Mucosa of descending colon (tissue), 3 donors: ENCODE measurements around the gene STEEP1. TPM values are rescaled to one million over a fixed set of nuclear protein-coding genes. Genes with fewer than 3 reads are reported as not detected.
"Not testable (repeated sequence)": the region's sequence is repeated elsewhere in the genome, so short reads cannot be mapped to it uniquely, and the experiment has no call there.

Experiments
- ATAC-seq: fragments of 200-7000 bp; cut with Tn5 transposase; one replicate; pipeline ENCODE4 v1.9.1; 2020; ENCODE audit warnings: mild to moderate bottlenecking, moderate library complexity
- DNase-seq, 3 donors: peaks; one replicate each; pipeline ENCODE4 v3.0.0-alpha.2; 2020
- H3K36me3 ChIP-seq: fragments of 200-600 bp; one replicate; pipeline ENCODE4 v1.8.0; 2021; ENCODE audit warnings: low read depth, mild to moderate bottlenecking
- H3K4me1 ChIP-seq: fragments of 200-600 bp; one replicate; pipeline ENCODE4 v1.8.0; 2021; ENCODE audit warnings: low read depth, mild to moderate bottlenecking
- H3K4me3 ChIP-seq: fragments of 200-600 bp; one replicate; pipeline ENCODE4 v1.8.0; 2021; ENCODE audit warnings: mild to moderate bottlenecking
- H3K9me3 ChIP-seq: fragments of 200-600 bp; one replicate; pipeline ENCODE4 v1.8.0; 2021; ENCODE audit warnings: mild to moderate bottlenecking
- intact Hi-C, 2 donors: fragments of 100-400 bp; cut with DNase I in 1 of 2; cut with micrococcal nuclease in 1 of 2; formaldehyde crosslinking; loops; one replicate each; pipeline versions ENCODE4 v1.11.0 to v1.11.1; 2022; cut with DNase I, micrococcal nuclease
- total RNA-seq, 3 donors: library from RNA; stranded (reverse); fragmentation: NEBNext Ultra II Directional in 2 of 3; extraction: Animal tissue kit (Norgen Biotek cat#: 25700) in 2 of 3; gene quantifications; one replicate each; pipeline versions ENCODE4 v1.2.1 to v1.2.4, GENCODE V29; 2021 to 2023
- TF ChIP-seq, protein P1 (sequence below): fragments of 200-600 bp; IDR thresholded peaks from one replicate; pipeline ENCODE4 v1.8.0; 2022; ENCODE audit warnings: antibody characterized with exemption, mild to moderate bottlenecking
- donor health status: DM: no; HTN: no; CAD: no; lungs with moderate emphysema.
- donor health status: DM: no; HTN: no; CAD: no.
- donor health status: DM: no; HTN: yes; CAD: no.

STEEP1 gene
- total RNA-seq, 3 donors from 2014 or later = 22.2 to 25.4 (median 22.9) TPM

DNA sequence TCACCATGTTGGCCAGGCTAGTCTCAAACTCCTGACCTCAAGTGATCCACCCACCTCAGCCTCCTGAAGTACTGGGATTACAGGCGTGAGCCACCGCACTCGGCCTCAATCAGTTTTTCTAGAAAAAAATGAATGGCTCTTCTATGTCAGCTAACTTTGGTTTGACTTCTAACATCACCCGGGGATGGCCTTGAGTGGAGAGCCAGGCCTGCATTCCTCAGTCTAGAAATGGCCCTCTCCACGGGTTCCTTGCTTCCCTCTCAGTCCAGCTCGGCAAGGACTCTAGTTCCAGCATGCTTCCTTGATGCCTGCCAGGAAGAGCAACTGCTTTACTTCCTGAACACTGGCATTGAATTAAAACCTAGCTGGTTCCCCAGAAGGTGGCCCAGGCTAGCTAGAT lies 58.0 kb downstream of the STEEP1 start:
- no peak for ATAC-seq
- intact Hi-C loops = no loop called here
- Histone ChIP-seq H3K36me3 (no peaks in the 10 kb centered on the region), H3K4me1 (no peaks in the 10 kb centered on the region), H3K9me3 (no peaks in the 10 kb centered on the region), H3K4me3 (no peak overlapping the region)
- no peak for DNase-seq
- TF ChIP-seq, protein P1, sequence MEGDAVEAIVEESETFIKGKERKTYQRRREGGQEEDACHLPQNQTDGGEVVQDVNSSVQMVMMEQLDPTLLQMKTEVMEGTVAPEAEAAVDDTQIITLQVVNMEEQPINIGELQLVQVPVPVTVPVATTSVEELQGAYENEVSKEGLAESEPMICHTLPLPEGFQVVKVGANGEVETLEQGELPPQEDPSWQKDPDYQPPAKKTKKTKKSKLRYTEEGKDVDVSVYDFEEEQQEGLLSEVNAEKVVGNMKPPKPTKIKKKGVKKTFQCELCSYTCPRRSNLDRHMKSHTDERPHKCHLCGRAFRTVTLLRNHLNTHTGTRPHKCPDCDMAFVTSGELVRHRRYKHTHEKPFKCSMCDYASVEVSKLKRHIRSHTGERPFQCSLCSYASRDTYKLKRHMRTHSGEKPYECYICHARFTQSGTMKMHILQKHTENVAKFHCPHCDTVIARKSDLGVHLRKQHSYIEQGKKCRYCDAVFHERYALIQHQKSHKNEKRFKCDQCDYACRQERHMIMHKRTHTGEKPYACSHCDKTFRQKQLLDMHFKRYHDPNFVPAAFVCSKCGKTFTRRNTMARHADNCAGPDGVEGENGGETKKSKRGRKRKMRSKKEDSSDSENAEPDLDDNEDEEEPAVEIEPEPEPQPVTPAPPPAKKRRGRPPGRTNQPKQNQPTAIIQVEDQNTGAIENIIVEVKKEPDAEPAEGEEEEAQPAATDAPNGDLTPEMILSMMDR = no peak

DNA sequence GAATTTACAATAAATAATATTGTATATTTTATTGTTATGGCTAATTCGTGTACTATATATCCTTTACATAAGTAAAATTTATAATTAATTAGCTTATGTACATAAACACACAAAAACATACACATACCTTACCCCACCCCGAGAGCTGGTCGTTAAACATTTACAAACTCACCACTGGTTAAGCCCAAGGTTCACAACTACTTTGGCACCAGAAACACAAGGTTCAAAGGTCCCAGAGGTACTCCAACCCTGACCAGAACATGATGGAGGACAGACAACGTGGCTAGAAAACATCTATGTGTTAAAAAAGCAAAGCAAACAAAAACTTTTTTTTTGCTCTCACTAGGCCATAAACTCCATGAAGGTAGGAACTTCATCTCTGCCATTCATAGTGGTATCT lies 59.3 kb downstream of the STEEP1 start:
- H3K36me3 ChIP-seq = no peaks in the 10 kb centered on the region
- no peaks in the 10 kb centered on the region for H3K4me1 ChIP-seq
- DNase-seq = peak in 1 of 3 donors; percentile 76
- intact Hi-C loops = no loop called here
- TF ChIP-seq, protein P1 = no peak
- peak; percentile 53 for ATAC-seq
- H3K9me3 ChIP-seq = no peaks in the 10 kb centered on the region
- H3K4me3 ChIP-seq = no peak overlapping the region

DNA sequence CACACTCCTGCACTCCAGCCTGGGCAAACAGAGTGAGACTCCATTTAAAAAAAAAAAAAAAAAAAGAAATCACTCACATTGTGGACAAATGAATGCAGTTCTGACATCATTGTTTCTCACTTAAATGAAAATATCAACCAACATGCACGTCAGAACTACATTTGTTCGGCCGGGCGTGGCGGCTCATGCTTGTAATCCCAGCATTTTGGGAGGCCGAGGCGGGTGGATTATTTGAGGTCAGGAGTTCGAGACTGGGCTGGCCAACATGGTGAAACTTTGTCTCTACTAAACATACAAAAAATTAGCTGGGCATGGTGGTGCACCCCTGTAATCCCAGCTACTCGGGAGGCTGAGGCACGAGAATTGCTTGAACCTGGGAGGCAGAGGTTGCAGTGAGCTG lies 60.1 kb downstream of the STEEP1 start:
- H3K9me3 ChIP-seq, H3K4me1 ChIP-seq, H3K36me3 ChIP-seq, DNase-seq, H3K4me3 ChIP-seq, ATAC-seq, intact Hi-C loops: not testable (repeated sequence)

DNA sequence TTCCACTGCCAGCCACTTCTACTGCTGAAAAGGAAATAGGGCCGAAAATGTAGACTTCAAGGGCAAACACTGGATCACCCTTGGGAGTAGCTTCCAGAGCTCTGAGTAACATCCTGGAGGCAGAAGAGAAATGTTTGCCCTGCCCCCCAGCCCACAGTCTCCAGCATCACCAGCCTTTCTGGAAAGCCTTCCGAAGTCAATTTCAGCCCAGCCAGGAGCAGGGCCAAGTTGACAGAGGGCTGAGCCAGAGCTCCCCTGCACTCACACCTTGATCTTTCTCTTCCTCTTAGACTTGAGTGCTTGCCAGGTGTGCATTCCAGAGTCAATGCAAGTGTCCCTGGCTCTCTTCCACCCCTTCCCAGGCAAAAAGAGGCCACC lies 61.7 kb downstream of the STEEP1 start:
- TF ChIP-seq, protein P1 = no peak
- intact Hi-C loops = no loop called here
- Histone ChIP-seq H3K9me3 (no peaks in the 10 kb centered on the region), H3K4me3 (no peak overlapping the region), H3K36me3 (no peaks in the 10 kb centered on the region), H3K4me1 (no peaks in the 10 kb centered on the region)
- DNase-seq (peak; percentile 59 to 61 (median 59)), ATAC-seq (peak; percentile 58)

DNA sequence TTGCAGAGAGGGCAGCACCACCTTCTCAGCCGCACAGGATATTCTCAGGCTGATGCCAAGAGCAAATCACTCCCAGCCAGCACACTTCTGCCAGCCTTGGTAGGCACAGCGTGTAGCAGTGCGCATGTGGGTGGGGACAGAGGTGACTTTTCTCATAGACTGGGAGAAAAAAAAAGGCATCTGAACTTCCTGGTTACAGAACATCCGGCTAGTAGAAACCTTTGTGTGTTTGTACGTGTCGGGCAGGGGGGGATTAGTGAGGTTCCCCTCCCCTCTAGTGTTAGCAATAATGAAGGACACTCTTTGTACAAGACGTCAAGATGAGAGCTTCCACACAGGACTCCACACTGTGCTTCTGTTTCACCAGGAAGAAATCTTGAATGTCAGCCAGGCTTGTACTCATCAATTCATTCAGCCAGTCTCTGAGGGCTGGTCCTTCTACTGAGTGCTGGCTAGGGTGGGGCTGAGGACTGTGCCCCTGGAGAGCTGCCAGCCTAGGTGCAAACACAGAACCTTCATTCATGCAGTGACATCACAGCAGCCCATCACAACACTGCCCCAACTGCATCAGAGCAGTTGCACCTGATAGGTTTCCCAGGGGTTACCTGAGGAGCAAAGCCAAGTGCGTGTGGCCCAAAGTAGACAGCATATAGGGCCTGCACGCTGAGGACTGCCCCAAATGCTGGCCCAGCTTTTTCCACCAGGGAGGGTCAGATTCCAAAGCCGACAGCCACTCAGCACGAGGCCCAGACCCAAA lies 62.3 kb downstream of the STEEP1 start:
- TF ChIP-seq, protein P1 = no peak
- peak; percentile 79 to 84 (median 82) for DNase-seq
- no peaks in the 10 kb centered on the region for H3K4me1 ChIP-seq
- no peaks in the 10 kb centered on the region for H3K36me3 ChIP-seq
- no peaks in the 10 kb centered on the region for H3K9me3 ChIP-seq
- no peak overlapping the region for H3K4me3 ChIP-seq
- intact Hi-C loops = no loop called here
- peak; percentile 81 for ATAC-seq

DNA sequence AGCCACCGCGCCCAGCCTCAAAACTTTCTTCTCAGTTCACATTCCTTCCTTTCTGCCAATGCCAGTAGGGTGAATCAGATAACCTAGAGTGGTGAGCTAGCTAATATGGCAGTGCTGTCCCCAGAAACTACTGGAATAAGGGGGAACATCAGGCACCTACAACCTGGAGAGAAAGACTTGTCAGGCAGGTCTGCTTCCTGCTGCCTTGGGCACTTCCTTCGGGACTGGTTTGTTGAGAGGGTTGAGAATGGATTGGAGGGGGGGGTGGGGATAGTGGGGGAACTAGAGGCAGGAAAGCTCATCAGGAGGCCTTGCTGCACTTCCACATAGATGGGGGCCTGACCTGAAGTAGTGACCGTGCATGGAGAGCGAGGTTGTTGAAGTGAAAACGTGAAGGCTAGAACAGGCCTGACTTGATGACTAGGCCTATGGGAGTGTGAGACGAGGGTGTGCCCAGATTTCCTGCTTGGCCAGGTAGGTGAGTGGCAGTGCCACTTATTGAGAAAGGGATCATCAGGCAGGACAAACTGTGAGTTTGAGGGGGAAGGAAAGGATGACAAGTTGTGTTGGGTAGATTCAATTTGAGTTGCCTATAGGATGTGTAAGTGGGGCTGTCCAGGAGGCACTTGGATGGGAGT lies 63.6 kb downstream of the STEEP1 start:
- intact Hi-C loops = no loop called here
- no peak overlapping the region for H3K4me3 ChIP-seq
- no peaks in the 10 kb centered on the region for H3K4me1 ChIP-seq
- H3K9me3 ChIP-seq = no peaks in the 10 kb centered on the region
- ATAC-seq (peak; percentile 47), DNase-seq (no peak)
- no peaks in the 10 kb centered on the region for H3K36me3 ChIP-seq
- TF ChIP-seq, protein P1 = no peak
